NCI-H1930 (cell line): ENCODE results near the gene PSG2.
"Not testable (repeated sequence)": the region's sequence is repeated elsewhere in the genome, so short reads cannot be mapped to it uniquely, and the experiment has no call there.

ENCODE experiments used
- DNase-seq, 2 experiments: peaks; one replicate each; lab custom pipeline; 2025; lab: John Stamatoyannopoulos, UW

Gene PSG2

DNA sequence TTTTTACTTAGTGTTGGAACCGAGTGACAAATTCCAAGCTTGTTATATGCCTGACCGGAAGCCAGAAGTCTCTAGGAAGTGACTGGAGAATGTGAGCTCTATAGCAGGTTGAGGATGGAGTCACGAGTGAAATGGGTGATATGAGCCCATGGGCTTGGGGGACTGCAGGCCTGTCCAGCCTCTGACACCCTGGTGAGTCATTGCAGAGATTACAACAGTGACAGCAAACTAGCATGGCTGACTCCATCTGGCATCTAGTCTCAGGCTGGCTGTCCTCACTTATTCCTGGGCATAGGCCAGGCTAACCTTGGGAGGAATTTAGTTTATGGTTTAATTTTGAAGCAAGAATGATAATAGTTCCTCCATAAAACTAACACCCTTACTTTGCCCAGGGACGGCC is 4.6 kb downstream of the PSG2 start:
- not testable (repeated sequence) for DNase-seq

- DNase-seq, result not testable (repeated sequence)
Measured at GRCh38 chr19:43062418-43062817, 20.1 kb downstream of the PSG2 start.

- not testable (repeated sequence) for DNase-seq
Measured at GRCh38 chr19:43061326-43061725, 21.2 kb downstream of the PSG2 start.

GRCh38 chr19:43060254-43060653 is 22.2 kb downstream of the PSG2 start:
- DNase-seq, result not testable (repeated sequence)

DNA sequence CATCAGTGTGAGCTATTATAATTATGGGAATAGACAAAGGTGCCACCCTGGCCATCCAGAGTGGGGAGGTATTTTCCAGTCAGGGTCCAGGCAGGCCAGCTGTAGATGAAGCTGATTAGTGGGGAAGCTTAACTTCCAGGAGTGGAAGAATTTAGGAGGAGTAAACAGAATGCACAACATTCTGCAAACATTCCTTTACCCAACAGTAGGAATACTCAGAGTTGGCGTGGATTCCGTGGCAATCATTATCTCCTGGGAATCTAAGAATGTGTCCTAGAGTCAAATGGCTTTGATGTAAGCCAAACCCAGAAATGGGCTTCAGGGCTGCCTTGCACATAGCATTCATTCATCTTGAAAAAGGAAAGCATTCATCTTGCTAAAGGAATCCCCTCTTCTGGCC is 23.0 kb downstream of the PSG2 start:
- not testable (repeated sequence) for DNase-seq

DNA sequence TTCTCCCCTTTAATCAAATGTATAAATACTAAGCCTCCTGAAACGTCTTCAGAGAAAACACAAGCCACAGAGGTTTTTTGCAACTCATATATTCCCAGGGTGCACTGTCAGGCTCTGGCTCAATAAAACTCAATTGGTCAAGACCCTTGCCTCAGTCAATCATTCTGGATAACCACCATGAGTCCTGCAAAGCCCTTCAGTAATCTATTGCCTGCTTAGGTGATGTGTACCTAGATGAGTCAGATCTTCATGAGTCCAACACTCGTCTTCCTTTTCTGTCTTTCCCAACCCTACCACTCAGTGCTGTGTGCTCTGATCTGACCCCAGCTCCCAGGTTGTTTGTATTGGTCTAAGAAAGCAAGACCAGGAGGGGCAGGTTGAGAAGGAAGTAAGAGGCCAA is 24.1 kb downstream of the PSG2 start:
- DNase-seq, result not testable (repeated sequence)

DNA sequence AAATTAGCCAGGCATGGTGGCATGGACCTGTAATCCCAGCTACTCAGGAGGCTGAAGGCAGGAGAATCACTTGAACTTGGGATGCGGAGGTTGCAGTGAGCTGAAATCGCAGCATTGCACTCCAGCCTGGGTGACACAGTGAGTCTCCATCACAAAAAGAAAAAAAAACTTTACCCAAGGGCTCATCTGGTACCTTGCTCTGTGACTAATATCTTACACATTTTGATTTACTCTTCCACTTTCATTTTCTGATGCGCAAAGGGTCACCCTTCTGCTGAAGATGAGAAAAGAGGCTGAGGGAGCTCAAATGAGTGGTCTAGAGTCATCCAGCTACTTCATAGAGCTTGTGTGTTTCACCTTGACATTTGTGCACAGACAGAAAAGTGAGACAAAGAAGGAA is 34.5 kb downstream of the PSG2 start:
- not testable (repeated sequence) for DNase-seq

DNA sequence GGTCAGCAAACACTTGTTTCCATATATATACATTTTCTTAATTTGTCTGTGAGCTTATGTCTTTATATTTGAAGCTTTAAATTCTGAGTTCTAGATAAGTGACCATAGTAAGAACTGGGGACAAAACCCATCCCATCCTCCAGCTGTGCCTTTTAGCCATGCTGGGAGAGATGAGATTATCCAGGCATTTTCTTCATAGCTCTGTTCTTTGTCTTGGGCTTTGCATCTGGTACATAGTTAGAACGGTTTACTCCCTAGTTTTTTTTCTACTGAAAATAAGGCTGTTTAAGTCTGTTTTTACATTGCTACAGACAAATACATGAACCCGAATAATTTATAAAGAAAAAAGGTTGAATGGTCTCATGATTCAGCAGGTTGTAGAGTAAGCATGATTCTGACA is 35.9 kb downstream of the PSG2 start:
- not testable (repeated sequence) for DNase-seq

DNA sequence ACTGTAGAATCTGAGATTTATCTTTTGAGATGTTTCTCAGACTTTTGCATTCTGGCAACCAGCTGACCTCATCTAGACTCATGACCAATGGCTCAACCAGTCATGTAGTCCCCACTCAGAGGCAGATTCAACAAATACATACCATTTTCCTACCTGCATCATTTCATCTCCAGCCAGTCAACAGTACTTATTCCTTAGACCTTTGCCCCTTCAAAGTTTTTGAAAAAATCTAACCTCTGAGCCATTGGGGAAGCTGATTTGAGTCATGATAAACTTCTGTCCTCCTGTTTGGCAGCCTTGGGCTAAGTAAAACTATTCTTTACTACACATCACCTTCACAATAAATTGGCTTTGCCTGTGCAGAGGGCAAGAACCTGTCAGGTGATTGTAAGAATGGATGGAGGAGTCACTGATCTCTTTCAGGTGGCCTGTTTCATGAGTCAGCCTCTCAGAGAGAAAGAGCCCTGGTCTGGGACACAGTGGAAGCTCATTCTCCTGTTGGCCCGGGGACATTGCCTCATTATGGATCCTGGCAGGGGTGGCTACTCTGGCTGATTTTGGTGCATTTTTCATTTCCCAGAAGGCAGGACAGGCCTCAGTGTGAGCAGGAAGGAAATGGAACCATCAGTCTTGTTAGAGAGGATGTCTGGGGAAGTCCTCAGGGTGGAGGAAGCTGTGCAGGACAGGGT is 38.9 kb downstream of the PSG2 start:
- DNase-seq, result not testable (repeated sequence)

DNA sequence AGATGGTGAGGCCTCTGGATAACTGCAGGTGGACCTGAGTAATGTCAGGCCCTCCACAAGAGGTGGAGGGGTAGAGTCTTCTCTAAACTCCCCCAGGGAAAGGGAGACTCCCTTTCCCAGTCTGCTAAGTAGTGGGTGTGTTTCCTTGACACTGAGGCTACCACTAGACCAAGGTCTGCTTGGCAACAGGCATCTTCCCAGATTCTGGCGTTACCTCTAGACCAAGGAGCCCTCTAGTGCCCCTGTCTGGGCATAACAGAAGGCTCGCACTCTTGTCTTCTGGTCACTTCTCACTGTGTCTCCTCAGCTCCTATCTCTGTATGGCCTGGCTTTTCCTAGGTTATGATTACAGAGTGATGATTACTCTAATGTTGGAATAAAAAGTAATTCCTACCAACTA is 50.9 kb downstream of the PSG2 start:
- DNase-seq, result not testable (repeated sequence)

- DNase-seq, result no peak
Measured at GRCh38 chr19:43028866-43029265, 53.6 kb downstream of the PSG2 start.

GRCh38 chr19:43027985-43028384 is 54.5 kb downstream of the PSG2 start:
- not testable (repeated sequence) for DNase-seq

DNA sequence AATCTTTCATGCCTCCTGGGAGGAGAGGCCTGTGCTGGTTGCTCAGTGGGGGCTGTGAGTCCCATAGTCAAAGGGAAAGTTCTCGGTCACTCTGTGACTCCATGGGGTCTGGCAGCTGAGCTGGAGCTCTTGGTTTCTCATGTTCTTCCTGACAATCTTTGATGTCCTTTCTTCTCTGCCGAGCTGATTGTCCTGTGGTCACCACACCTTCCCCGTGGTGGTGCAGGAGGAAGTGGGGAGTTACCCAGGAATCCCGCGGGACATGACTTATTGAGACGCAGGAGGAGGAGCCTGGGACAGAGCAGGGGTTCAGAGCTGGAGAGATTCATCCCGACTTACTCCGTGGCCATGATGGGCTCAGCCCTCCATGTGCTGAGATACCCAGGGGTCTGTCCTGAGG is 55.4 kb downstream of the PSG2 start:
- DNase-seq, result not testable (repeated sequence)

DNA sequence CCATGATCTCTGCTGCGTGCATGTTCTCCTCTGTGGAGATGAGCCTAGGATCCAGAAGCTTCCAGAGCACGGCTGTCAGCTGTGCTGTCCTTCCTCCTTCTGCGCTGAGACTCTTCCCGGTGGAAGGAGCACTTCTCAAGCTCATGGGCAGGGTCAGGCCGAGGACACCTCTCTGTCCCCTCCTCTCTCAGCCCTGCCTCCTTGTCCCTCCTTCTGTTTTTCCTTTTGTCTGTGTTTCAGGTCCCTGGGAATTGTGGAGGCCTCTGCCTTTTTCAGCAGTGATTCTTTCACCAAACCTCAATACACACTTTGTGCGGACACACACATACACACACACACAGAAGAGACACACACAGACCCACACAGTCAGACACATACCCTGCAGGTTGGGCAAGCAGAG is 56.1 kb downstream of the PSG2 start, which contains the start of gene PSG11:
Gene PSG11 (minus strand): TSS at position 101 of the 400 bp plus-strand sequence. CDS start 97 bp downstream, at position 4.
- not testable (repeated sequence) for DNase-seq

DNA sequence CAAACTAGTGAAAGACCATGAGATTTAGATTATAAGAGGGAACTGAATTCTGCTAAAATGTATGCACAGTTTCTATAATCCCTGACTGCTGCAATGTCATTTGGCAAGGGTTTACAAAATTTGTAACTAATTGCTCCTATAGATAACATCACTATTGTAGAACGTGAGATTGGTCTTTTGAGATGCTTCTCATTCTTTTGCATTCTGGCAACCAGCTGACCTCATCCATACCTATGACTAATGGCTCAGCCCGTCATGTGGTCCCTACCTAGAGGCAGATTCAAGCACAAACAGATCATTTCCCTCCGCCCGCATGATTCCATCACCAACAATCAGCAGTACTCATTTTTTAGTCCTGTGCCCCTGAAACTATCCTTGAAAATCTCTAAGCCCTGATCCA is 60.4 kb downstream of the PSG2 start:
- not testable (repeated sequence) for DNase-seq

DNA sequence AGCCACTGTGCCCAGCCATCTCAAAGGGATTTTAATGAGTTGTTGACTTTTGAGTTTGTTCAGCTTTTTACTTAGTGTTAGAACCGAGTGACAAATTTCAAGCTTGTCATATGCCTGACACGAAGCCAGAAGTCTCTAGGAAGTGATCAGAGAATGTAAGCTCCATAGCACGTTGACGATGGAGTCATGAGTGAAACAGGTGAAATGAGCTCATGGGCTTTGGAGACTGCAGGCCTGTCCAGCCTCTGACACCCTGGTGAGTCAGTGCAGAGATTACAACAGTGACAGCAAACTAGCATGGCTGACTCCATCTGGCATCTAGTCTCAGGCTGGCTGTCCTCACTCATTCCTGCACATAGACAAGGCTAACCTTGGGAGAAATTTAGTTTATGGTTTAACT is 60.9 kb downstream of the PSG2 start:
- not testable (repeated sequence) for DNase-seq

- not testable (repeated sequence) for DNase-seq
Measured at GRCh38 chr19:43019588-43019987, 62.9 kb downstream of the PSG2 start.
